SU-DHL-6 (cell line): ENCODE measurements around the gene RSPRY1.

Experiments used
- CTCF ChIP-seq: fragments of 200-600 bp; sonication (generic); IDR thresholded peaks from one replicate; pipeline ENCODE4 v1.5.1; 2017; ENCODE audit warnings: antibody characterized with exemption, mild to moderate bottlenecking, low read length, moderate library complexity; ENCODE audit not compliant: insufficient read depth, poor library complexity, severe bottlenecking
- EZH2phosphoT487 ChIP-seq: fragments of 200-600 bp; sonication (generic), shearing (Covaris generic); conservative IDR thresholded peaks from 2 replicates; pipeline ENCODE4 v1.6.1; 2018; ENCODE audit warnings: mild to moderate bottlenecking, antibody characterized with exemption, low read length, moderate library complexity, mixed read lengths

- TF ChIP-seq CTCF (no peak), EZH2phosphoT487 (no peak)
Observed at GRCh38 chr16:57150682-57151330, 35.3 kb upstream of the RSPRY1 start.
